ENCODE results near the gene NOSIP.

The NOSIP gene

DNA sequence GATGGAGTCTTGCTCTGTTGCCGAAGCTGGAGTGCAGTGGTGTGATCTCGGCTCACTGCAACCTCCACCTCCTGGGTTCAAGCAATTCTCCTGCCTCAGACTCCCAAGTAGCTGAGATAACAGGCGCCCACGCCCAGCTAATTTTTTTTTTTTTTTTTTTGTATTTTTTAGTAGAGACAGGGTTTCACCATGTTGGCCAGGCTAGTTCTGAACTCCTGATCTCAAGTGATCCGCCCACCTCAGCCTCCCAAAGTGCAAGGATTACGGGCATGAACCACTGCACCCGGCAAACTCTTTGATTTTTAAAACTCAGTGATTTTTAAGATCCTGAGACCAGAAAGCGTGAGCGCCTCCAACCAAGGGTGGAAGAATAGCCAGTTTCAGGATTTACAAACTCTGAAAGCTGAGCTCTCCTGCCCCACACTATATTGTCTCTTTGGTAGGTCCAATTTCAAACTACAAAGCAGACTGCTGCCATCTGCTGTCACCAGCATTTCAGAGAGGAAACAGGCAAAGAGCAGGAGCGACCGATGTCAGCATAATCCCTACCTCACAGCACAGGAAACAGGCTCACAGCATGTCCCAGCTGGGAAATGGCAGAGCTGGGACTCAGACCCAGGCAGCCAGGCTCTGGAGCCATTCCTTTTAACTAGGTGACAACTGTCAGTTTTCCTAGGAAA, 9.2 kb downstream of the NOSIP start:
- peak in 1 of 2 experiments; percentile 76 for DNase-seq

GRCh38 chr19:49570138-49570856, 10.1 kb downstream of the NOSIP start:
- peak; percentile 88 to 89 for DNase-seq

DNA sequence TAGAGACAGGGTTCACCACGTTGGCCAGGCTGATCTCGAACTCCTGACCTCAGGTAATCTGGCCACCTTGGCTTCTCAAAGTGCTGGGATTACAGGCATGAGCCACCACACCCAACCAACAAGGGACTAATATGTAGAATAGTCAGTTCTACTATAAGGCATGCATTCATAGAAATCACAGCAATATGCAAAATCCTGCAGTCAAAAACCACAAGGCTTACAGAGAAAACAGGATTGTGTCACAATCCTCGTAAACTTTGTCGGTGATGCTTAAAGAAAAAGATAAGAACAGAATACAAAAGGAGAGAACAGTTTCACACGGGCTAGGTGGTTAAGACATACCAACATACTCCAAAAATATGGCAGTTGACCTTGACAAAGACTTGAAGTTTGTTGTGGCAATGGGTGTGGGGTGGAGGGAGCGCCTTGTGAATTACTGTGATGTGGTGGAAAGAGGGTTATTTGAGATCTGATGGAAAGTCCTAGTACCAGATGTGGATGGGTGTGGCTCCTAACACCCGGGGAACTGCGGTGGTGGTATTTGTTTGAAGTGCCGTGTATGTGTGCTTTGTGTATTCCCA, 12.4 kb downstream of the NOSIP start:
- DNase-seq = no peak

GRCh38 chr19:49566302-49566701, 14.1 kb downstream of the NOSIP start:
- no peak for DNase-seq

DNA sequence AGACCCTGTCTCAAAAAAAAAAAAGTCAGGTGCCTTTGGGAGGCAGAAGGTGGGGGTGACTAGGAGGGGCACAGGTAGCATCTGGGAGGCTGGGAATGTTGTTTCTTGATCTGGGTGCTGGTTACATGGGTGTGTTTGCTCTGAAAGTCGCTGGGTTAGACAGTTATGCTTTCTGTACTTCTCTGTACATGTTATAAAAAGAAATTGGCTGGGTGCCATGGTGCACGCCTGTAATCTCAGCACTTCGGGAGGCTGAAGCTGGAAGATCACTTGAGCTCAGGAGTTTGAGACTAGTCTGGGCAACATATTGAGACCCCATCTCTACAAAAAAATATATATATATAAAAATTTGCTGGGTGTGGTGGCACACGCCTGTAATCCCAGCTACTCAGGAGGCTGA, 15.1 kb downstream of the NOSIP start:
- no peak for DNase-seq

DNA sequence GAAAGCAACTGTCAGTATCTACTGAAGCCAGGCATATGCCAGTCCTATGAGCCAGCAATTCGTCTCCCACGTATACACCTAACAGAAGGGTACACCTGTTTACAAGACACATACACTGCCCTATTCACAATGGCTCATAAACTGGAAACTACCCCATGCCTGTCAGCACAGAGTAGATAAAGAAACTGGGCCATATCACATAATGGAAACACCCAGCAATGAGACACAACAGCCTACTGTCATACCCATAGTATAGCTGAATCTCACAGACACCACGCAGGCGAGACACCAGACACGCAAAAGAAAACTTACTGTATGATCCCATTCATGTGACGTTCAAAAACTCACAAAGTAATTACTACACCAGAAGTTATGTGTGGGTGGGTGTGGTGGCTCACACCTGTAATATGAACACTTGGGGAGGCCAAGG, 15.7 kb downstream of the NOSIP start:
- no peak for DNase-seq

DNA sequence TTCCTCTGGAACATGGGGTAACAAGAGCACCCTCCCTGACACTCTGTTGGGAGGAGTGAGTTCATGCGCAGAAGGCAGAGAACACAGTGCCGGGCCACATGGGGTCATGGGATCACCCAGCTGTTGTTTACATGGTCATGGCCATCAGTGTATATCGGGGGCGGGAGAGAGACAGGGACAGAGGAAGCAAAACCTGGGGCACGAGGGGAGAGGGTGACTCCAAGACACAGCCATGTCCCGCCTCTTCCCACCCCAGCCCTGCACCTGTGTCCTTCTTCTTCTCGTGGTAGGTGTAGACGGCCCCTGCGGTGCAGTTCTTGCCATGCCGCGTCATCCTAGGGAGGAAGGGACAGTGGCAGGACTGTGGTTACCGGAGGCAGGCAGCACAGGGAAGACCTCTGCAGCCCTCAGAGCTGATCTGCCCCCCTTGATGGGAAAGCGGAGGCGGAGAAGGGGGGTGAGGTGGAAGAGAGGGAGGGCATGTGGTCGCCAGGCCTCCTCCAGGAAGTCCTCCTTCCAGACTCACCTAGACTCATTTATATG, 19.9 kb downstream of the NOSIP start:
- DNase-seq = no peak

DNA sequence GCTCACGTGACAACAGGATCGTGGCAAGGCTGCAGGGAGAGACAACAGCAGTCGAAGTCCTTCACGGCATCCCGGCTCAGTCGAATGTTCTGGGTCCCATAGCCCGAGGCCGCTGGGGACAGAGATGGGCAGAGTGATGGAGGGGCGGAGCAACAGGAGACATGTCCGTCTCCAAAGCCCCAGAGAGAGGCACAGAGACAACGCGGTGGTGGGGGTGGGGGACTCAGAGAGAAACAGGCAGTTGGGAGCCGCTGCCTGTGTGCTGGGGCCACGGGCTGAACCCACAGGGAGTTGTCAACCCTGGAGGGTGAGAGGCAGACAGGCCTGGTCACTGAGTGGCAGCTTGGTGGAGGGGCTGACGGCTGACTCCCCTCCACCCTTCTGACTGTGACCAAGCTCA, 20.4 kb downstream of the NOSIP start:
- DNase-seq = no peak

DNA sequence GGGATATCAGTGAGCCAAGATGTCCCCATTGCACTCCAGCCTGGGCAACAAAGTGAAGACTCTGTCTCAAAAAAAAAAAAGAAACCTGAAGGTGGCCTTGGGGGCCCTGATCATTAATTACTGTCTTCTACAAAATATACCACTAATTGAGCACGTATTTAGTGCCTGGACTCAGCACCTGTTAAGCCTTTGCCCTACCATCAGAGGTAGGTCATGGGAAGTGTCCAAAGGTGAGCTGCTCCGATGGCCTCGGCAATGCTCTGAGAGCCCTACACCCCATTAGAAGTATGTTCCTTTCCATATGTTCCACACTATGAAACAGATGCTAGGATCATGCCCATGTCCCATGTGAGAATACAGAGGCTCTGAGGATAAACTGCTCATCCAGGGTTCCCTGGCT, 20.9 kb downstream of the NOSIP start:
- DNase-seq = no peak

GRCh38 chr19:49558591-49558990, 21.8 kb downstream of the NOSIP start:
- no peak for DNase-seq

- no peak for DNase-seq
Observed at GRCh38 chr19:49557641-49558325, 22.6 kb downstream of the NOSIP start.

DNA sequence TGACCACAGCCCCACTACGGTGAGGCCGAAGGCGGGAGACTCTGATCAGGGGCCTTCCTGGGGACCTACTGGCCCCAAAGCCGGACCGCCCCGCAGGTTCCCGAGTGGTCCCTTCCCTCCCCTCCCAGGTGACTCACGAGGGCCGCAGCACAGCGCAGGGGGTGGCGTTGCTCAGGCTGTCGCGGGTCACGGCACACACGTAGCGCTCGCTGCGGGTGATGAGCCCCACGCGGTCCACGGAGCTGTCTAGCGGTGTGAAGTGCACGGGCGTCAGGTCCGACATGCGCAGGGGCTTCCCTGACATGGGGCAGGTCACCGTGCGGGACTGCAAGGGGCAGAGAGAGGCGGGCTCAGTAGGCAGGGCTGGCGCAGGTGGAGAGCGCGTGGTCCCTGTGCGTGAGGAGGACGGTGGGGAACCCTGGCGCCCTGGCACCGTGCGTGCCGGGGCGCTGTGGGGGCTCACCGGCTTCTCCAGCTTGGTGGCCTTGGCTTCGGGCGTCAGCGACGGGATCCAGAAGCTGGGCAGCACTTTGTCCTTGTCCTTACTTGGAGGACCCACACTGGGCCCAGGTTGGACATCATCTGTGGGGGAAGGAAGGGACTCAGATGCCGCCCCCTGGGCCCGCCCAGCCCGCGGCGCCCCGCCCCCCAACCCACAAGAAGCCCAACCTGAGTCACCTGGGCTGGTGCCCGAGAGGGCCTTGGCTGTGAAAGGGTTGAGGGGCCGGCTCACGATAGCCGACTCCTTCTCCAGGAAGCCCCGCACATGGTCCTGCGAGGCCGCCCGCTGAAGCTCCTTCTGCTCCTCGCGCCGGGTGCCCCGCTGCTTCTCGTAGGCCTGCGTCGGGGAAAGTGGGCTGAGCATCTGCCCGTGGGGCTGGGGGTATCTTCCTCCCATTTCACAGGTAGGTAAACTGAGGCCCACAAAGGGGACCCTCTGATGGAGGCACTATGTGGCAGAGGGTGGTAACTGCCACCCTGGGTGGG, 23.7 kb downstream of the NOSIP start:
- no peak for DNase-seq

GRCh38 chr19:49555600-49556411, 24.6 kb downstream of the NOSIP start:
- no peak for DNase-seq

GRCh38 chr19:49554701-49555181, 25.6 kb downstream of the NOSIP start:
- DNase-seq = no peak

GRCh38 chr19:49553451-49554271, 26.7 kb downstream of the NOSIP start:
- no peak for DNase-seq

- DNase-seq = no peak
Observed at GRCh38 chr19:49552749-49553148, 27.6 kb downstream of the NOSIP start.

DNA sequence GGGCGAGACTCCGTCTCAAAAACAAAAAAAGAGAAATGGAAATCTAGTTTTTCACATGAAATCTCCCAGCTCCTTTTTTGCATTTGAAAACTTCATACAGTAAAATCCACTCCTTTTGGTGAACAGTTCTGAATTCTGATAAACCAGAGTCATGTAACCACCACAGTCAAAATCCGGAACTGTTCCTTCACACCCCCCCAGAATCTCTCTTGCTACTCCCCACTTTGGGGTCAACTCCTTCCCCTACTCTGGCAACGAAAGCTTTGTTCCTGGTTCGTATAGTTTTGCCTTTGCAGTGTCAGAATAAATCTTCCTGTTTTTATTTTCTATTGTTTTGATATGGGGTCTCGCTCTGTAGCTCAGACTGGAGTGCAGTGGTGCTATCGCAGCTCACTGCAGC, 28.8 kb downstream of the NOSIP start:
- DNase-seq = no peak

DNA sequence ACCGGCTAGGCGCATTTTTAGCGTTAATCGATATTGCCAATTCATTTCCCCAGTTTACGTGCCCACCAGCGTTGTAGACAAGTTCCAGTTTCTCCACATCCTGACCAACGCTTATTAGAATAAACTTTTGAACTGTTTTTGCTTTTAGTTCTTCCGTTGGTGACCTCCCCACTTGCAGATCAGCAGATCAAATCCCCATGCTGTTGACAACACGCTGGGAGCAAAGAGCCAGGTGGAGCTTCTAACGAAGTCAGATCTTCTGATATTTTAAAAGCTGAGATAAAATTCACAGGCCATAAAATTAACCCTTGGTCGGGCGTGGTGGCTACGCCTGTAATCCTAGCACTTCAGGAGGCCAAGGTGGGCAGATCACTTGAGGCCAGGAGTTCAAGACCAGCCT, 31.3 kb downstream of the NOSIP start:
- DNase-seq = no peak

- DNase-seq = peak; percentile 79 to 85
Observed at GRCh38 chr19:49546825-49547565, 33.4 kb downstream of the NOSIP start.
